Gastrocnemius medialis (tissue), 4 donors: ENCODE results near the gene ZMYND8. TPM values are rescaled to one million over a fixed set of nuclear protein-coding genes. Genes with fewer than 3 reads are reported as not detected.
"Not testable (repeated sequence)": the region's sequence is repeated elsewhere in the genome, so short reads cannot be mapped to it uniquely, and the experiment has no call there.

Experiments used
- ATAC-seq, 2 donors: fragments of 150-250 bp; one replicate each; pipeline ENCODE4 v1.9.1; 2016
- DNase-seq, 2 donors: peaks; one replicate each; pipeline ENCODE4 v3.0.0-alpha.2; 2019
- H3K27ac ChIP-seq, 4 donors: fragments of 200-600 bp; sonication (generic); 1 replicate in 1 of 4; 2 replicates in 3 of 4; pipeline ENCODE4 v1.5.1; 2016 to 2018; ENCODE audit warnings: mild to moderate bottlenecking in 2 of 4, moderate library complexity in 1 of 4
- H3K27me3 ChIP-seq, 3 donors: fragments of 200-600 bp; sonication (generic) in 2 of 3; 1 replicate in 1 of 3; 2 replicates in 2 of 3; pipeline versions ENCODE4 v1.5.1 to v1.6.0; 2016 to 2019; ENCODE audit warnings: mild to moderate bottlenecking in 1 of 3, moderate library complexity in 1 of 3
- H3K36me3 ChIP-seq, 2 donors: fragments of 200-600 bp; sonication (generic) in 1 of 2; one replicate each; pipeline ENCODE4 v1.5.1; 2017 to 2018
- H3K4me1 ChIP-seq, 2 donors: fragments of 200-600 bp; sonication (generic) in 1 of 2; one replicate each; pipeline ENCODE4 v1.5.1; 2016 to 2017; ENCODE audit warnings: mild to moderate bottlenecking in 2 of 2
- H3K4me3 ChIP-seq, 4 donors: fragments of 200-600 bp; sonication (generic) in 3 of 4; 1 replicate in 1 of 4; 2 replicates in 3 of 4; pipeline ENCODE4 v1.5.1; 2016 to 2019; ENCODE audit warnings: mild to moderate bottlenecking in 2 of 4
- H3K9me3 ChIP-seq, 3 donors: fragments of 200-600 bp; sonication (generic) in 2 of 3; 1 replicate in 1 of 3; 2 replicates in 2 of 3; pipeline ENCODE4 v1.5.1; 2016 to 2019
- CTCF ChIP-seq, 5 experiments: fragments of 450-650 bp in 3 of 5; fragments of 200-600 bp in 2 of 5; sonication (generic) in 2 of 5; IDR thresholded peaks in 4 of 5; conservative IDR thresholded peaks in 1 of 5; 1 replicate in 4 of 5; 2 replicates in 1 of 5; pipeline ENCODE4 v1.5.1; 2016 to 2019; ENCODE audit warnings: antibody characterized with exemption in 5 of 5, mild to moderate bottlenecking in 3 of 5, moderate library complexity in 3 of 5
- POLR2A ChIP-seq, 2 donors: fragments of 450-650 bp; IDR thresholded peaks; one replicate each; pipeline ENCODE4 v1.6.1; 2017; ENCODE audit warnings: antibody characterized with exemption in 2 of 2, mild to moderate bottlenecking in 2 of 2, moderate library complexity in 2 of 2
- in situ Hi-C, 4 donors: fragments of 200-750 bp; cut with MboI; loops; one replicate each; pipeline versions ENCODE4 v1.15.0 to v1.8.0; 2017; ENCODE audit warnings: low sequenced_read_pairs in 4 of 4
- intact Hi-C: fragments of 100-400 bp; cut with DNase I; formaldehyde crosslinking; loops from one replicate; pipeline ENCODE4 v1.15.1; 2023; ENCODE audit warnings: low total_unique reads
- total RNA-seq, 4 donors: library from RNA; depleted of rRNA; stranded (reverse); fragments of >200 nt; gene quantifications; one replicate each; pipeline versions ENCODE4 v1.1.0 to v1.2.3, GENCODE V29; 2016

Gene ZMYND8
- total RNA-seq, 4 donors from 2014 or later: 15.1 to 32.2 (median 19.7) TPM

- H3K9me3 ChIP-seq: no peaks in the 10 kb centered on the region
- H3K36me3 ChIP-seq: peaks cover 0 to 11% of the 10 kb centered on the region in 2 donors
- no peak overlapping the region for H3K27ac ChIP-seq
- no peak for DNase-seq
- no peak for ATAC-seq
- in situ Hi-C loops (loop anchor here in 1 of 4 donors (25.0 kb wide), 1 partner anchor 345 kb away; no protein-coding TSS in a partner anchor), intact Hi-C loops (no loop called here)
- H3K27me3 ChIP-seq: no peaks in the 10 kb centered on the region
- no peak for TF ChIP-seq CTCF (IDR thresholded peaks at IDR 0.05 in 4 of 5, conservative IDR thresholded peaks at IDR 0.05 in 1 of 5)
- no peak for TF ChIP-seq POLR2A (IDR thresholded peaks at IDR 0.05)
- no peak overlapping the region for H3K4me3 ChIP-seq
- H3K4me1 ChIP-seq: peaks cover 21 to 22% of the 10 kb centered on the region in 2 donors
These were observed 88.9 kb downstream of the ZMYND8 start for GRCh38 chr20:47267621-47268020.

GRCh38 chr20:47266847-47267515 lies 89.5 kb downstream of the ZMYND8 start:
- DNase-seq (no peak), ATAC-seq (no peak)
- peaks cover 24 to 25% of the 10 kb centered on the region in 2 donors for H3K4me1 ChIP-seq
- H3K36me3 ChIP-seq: peaks cover 0 to 12% of the 10 kb centered on the region in 2 donors
- TF ChIP-seq POLR2A (IDR thresholded peaks at IDR 0.05) (no peak), CTCF (IDR thresholded peaks at IDR 0.05 in 4 of 5, conservative IDR thresholded peaks at IDR 0.05 in 1 of 5) (no peak)
- no peaks in the 10 kb centered on the region for H3K27me3 ChIP-seq
- no peak overlapping the region for H3K27ac ChIP-seq
- no peak overlapping the region for H3K4me3 ChIP-seq
- intact Hi-C loops: no loop called here
- in situ Hi-C loops: loop anchor here in 1 of 4 donors (25.0 kb wide), 1 partner anchor 345 kb away; no protein-coding TSS in a partner anchor
- H3K9me3 ChIP-seq: no peaks in the 10 kb centered on the region

DNA sequence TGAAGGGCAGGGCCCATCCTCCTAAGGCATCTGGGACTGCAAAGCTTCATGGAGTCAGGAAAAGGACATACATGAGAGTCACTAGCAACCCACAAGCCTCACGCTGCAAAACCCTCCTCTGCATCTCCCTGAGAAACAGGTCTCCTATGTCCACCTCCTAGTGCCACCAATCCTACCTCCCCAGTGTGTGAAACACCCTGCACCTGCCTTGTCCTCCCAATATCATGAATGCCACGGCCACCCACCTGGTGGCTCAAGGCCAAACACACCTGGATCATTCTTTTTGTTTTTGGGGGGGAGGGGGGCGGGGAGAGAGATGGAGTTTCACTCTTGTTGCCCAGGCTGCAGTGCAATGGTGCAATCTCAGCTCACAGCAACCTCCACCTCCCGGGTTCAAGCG lies 90.5 kb downstream of the ZMYND8 start:
- intact Hi-C loops (no loop called here), in situ Hi-C loops (loop anchor here in 1 of 4 donors (25.0 kb wide), 1 partner anchor 346 kb away; no protein-coding TSS in a partner anchor)

DNA sequence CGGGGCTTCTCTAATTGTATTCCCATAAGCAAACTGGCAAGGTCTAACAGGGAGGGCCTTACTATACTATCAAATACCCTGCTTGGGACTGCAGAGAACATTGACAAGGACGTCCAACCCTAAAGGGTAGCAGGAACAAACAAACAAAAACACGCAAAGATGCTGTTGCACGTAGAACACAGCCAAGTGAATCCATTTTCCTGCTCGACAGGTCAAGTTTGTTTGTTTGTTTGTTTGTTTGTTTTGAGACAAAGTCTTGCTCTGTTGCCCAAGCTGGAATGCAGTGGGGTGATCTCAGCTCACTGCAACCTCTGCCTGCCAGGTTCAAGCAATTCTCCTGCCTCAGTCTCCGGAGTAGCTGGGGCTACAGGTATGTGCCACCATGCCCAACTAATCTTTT lies 91.3 kb downstream of the ZMYND8 start:
- ATAC-seq: no peak
- intact Hi-C loops (no loop called here), in situ Hi-C loops (loop anchor here in 1 of 4 donors (25.0 kb wide), 1 partner anchor 347 kb away; no protein-coding TSS in a partner anchor)
- H3K4me1 ChIP-seq: peaks cover 25 to 28% of the 10 kb centered on the region in 2 donors
- H3K36me3 ChIP-seq: peaks cover 0 to 28% of the 10 kb centered on the region in 2 donors
- H3K4me3 ChIP-seq: no peak overlapping the region
- H3K27ac ChIP-seq: no peak overlapping the region
- no peak for DNase-seq
- H3K9me3 ChIP-seq: no peaks in the 10 kb centered on the region
- no peaks in the 10 kb centered on the region for H3K27me3 ChIP-seq
- TF ChIP-seq POLR2A (IDR thresholded peaks at IDR 0.05) (no peak), CTCF (IDR thresholded peaks at IDR 0.05 in 4 of 5, conservative IDR thresholded peaks at IDR 0.05 in 1 of 5) (no peak)

More for the DNA sequence above, 90.5 kb downstream of the ZMYND8 start:
- TF ChIP-seq POLR2A (IDR thresholded peaks at IDR 0.05) (no peak), CTCF (IDR thresholded peaks at IDR 0.05 in 4 of 5, conservative IDR thresholded peaks at IDR 0.05 in 1 of 5) (no peak)
- DNase-seq (no peak), ATAC-seq (no peak)
- no peak overlapping the region for H3K27ac ChIP-seq
- H3K4me1 ChIP-seq: peaks cover 25 to 28% of the 10 kb centered on the region in 2 donors
- H3K36me3 ChIP-seq: peaks cover 0 to 22% of the 10 kb centered on the region in 2 donors
- no peaks in the 10 kb centered on the region for H3K27me3 ChIP-seq
- H3K4me3 ChIP-seq: no peak overlapping the region
- no peaks in the 10 kb centered on the region for H3K9me3 ChIP-seq

DNA sequence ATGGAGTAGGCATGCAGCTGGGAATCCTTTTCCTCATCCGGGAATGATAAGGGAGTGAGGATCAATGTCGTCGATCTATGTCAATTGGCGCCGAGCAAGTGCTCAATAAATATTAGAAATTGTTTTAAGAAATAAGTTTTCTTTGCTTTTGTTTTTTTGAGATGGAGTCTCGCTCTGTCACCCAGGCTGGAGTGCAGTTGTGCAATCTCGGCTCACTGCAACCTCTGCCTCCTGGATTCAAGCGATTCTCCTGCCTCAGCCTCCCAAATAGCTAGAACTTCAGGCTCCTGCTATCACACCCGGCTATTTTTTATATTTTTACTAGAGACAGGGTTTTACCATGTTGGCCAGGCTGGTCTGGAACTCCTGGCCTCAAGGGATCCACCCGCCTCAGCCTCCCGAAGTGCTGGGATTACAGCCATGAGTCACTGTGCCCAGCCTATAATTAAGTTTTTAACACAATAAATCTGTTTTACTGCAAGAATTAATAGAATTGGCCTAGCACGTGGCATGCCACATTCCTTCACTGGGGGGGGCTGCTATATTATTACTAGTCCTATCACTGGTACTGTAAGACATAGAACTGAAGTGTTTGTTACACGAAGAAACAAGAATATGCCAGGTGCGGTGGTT lies 92.2 kb downstream of the ZMYND8 start:
- ATAC-seq, H3K4me3 ChIP-seq, H3K27me3 ChIP-seq, H3K9me3 ChIP-seq, DNase-seq: not testable (repeated sequence)
- H3K36me3 ChIP-seq: peaks cover 0 to 27% of the 10 kb centered on the region in 2 donors
- H3K27ac ChIP-seq: peak overlapping the region; percentile 47 to 87 (median 72)
- in situ Hi-C loops (loop anchor here in 1 of 4 donors (25.0 kb wide), 1 partner anchor 348 kb away; no protein-coding TSS in a partner anchor), intact Hi-C loops (loop anchor here (5.0 kb wide), 2 partner anchors 57 to 198 kb away; no protein-coding TSS in a partner anchor)
- peaks cover 25 to 28% of the 10 kb centered on the region in 2 donors for H3K4me1 ChIP-seq
